Heart right ventricle (tissue), 16 donors: Measurements from ENCODE around the gene TBCCD1. TPM values are rescaled to one million over a fixed set of nuclear protein-coding genes. Genes with fewer than 3 reads are reported as not detected.

Experiments
- ATAC-seq, 8 donors: fragments of 200-7000 bp; cut with Tn5 transposase; one replicate each; pipeline ENCODE4 v1.9.1; 2020; ENCODE audit warnings: mild to moderate bottlenecking in 8 of 8, moderate library complexity in 8 of 8, moderate number of reproducible peaks in 1 of 8
- DNase-seq, 2 donors: peaks; one replicate each; pipeline ENCODE4 v3.0.0-alpha.2; 2020
- H3K27ac ChIP-seq, 10 donors: fragments of 200-600 bp; sonication (generic) in 2 of 10; one replicate each; pipeline versions ENCODE4 v1.5.0 to v1.8.0; 2020 to 2022; ENCODE audit warnings: mild to moderate bottlenecking in 3 of 10
- H3K27me3 ChIP-seq, 7 donors: fragments of 200-600 bp; one replicate each; pipeline ENCODE4 v1.8.0; 2021 to 2022; ENCODE audit warnings: mild to moderate bottlenecking in 2 of 7
- H3K36me3 ChIP-seq, 9 donors: fragments of 200-600 bp; sonication (generic) in 1 of 9; one replicate each; pipeline versions ENCODE4 v1.5.0 to v1.8.0; 2020 to 2022; ENCODE audit warnings: mild to moderate bottlenecking in 2 of 9
- H3K4me1 ChIP-seq, 9 donors: fragments of 200-600 bp; sonication (generic) in 1 of 9; one replicate each; pipeline versions ENCODE4 v1.5.0 to v1.8.0; 2020 to 2022; ENCODE audit warnings: mild to moderate bottlenecking in 4 of 9
- H3K4me3 ChIP-seq, 10 donors: fragments of 200-600 bp; sonication (generic) in 2 of 10; one replicate each; pipeline versions ENCODE4 v1.5.0 to v1.8.0; 2020 to 2022; ENCODE audit warnings: mild to moderate bottlenecking in 7 of 10, moderate library complexity in 2 of 10
- H3K9me3 ChIP-seq, 11 donors: fragments of 200-600 bp in 10 of 11; sonication (generic) in 2 of 11; one replicate each; pipeline versions ENCODE4 v1.5.0 to v1.8.0; 2013 to 2022; ENCODE audit warnings: mild to moderate bottlenecking in 2 of 11, control low read depth in 1 of 11, moderate library complexity in 1 of 11
- WGBS, 2 donors: extraction: QIAGEN DNeasy Blood & Tissue Kit; methylation state at CpG; one replicate each; pipeline ENCODE4 v1.1.7; 2013; ENCODE audit warnings: inconsistent platforms in 1 of 2; 5-methylcytosine and 5-hydroxymethylcytosine counted together
- intact Hi-C, 10 donors: fragments of 100-400 bp; cut with DNase I; formaldehyde crosslinking; loops; one replicate each; pipeline versions ENCODE4 v1.11.1 to v1.14.2; 2022
- polyA plus RNA-seq, 2 donors: library from polyadenylated mRNA; stranded (reverse); fragments of 200-250 nt; gene quantifications; one replicate each; pipeline ENCODE4 v1.2.3, GENCODE V29; 2013
- total RNA-seq, 10 donors: library from RNA; stranded (reverse); fragmentation: NEBNext Ultra II Directional in 3 of 10; extraction: Animal tissue kit (Norgen Biotek cat#: 25700) in 3 of 10; gene quantifications; one replicate each; pipeline versions ENCODE4 v1.2.1 to v1.2.4, GENCODE V29; 2021 to 2023
- TF ChIP-seq, protein P1 (sequence below), 9 donors: fragments of 200-600 bp; sonication (generic) in 2 of 9; IDR thresholded peaks; one replicate each; pipeline versions ENCODE4 v1.5.0 to v1.8.0; 2021 to 2022; ENCODE audit warnings: antibody characterized with exemption in 9 of 9, mild to moderate bottlenecking in 5 of 9, moderate library complexity in 1 of 9
- donor health status: Arrhythmogenic right ventricular cardiomyopathy.
- donor health status: ischemic (EF 13 %, LVEDD 7.1; RV severe dilation, severe dysfunction).
- donor health status: healthy with polysubstance abuse.
- donor health status: DM: no; HTN: yes; CAD: no.
- donor health status: DM: no; HTN: no; CAD: no.
- donor health status: ischemic (EF 25% LVEDD 6.9; RV normal size, moderate dysfunction).
- donor health status: ischemic (EF 25% LVEDD 5.7; RV mildly dilated, moderate dysfunction).
- donor health status: healthy.
- donor health status: DM: yes; HTN: yes; CAD: no.
- donor health status: Ischemic cardiomyopathy.
- donor health status: ischemic (EF 35%, LVEDD 5.7; RV mildly dilated, moderate dysfunction).
- donor health status: nonischemic (EF 11% LVEDD 7.7; RV severe dilation, severe dysfunction).
- donor health status: DM: yes; HTN: yes; CAD: no.
- donor health status: PGD.
- donor health status: ischemic (EF 29% LVEDD 5.4; RV normal size, mild dysfunction).
- donor health status: nonischemic (EF 23%, LVEDD 6.1; RV moderate dilation, normal function).

Gene TBCCD1
- total and polyA plus RNA-seq, 12 donors = 3.1 to 7.9 (median 6.7) TPM

DNA sequence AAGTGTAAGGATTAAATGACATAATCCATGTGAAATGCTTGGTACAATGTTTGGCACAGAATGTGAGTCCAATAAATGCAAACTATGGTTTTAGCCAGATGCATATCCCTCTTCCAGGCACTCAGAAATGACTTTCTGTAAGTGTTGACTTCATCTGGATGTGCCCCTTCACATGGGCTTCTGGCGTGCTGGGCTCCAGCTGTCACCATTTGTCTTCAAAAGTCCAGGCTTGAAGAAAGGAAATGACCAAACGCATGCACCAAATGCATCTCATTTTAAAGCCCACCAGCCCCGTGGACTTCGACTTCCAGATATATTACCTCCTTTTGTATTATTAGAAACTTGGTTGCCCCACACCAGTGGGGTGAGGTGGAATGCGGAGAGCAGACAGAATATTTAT, 46.7 kb downstream of the TBCCD1 start:
- H3K27ac ChIP-seq = no peak overlapping the region
- TF ChIP-seq, protein P1, sequence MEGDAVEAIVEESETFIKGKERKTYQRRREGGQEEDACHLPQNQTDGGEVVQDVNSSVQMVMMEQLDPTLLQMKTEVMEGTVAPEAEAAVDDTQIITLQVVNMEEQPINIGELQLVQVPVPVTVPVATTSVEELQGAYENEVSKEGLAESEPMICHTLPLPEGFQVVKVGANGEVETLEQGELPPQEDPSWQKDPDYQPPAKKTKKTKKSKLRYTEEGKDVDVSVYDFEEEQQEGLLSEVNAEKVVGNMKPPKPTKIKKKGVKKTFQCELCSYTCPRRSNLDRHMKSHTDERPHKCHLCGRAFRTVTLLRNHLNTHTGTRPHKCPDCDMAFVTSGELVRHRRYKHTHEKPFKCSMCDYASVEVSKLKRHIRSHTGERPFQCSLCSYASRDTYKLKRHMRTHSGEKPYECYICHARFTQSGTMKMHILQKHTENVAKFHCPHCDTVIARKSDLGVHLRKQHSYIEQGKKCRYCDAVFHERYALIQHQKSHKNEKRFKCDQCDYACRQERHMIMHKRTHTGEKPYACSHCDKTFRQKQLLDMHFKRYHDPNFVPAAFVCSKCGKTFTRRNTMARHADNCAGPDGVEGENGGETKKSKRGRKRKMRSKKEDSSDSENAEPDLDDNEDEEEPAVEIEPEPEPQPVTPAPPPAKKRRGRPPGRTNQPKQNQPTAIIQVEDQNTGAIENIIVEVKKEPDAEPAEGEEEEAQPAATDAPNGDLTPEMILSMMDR (IDR thresholded peaks at IDR 0.05) = no peak
- DNase-seq (no peak), ATAC-seq (no peak)
- H3K4me3 ChIP-seq = no peak overlapping the region
- 51 to 56% methylated on average over 5 of the region's 5 CpGs for WGBS, 2 donors
- peaks cover 0 to 15% (median 0%) of the 10 kb centered on the region in 7 donors for H3K27me3 ChIP-seq
- no peaks in the 10 kb centered on the region for H3K36me3 ChIP-seq
- H3K4me1 ChIP-seq = peaks cover 0 to 19% (median 0%) of the 10 kb centered on the region in 9 donors
- H3K9me3 ChIP-seq = peaks cover 0 to 7% (median 0%) of the 10 kb centered on the region in 11 donors
- intact Hi-C loops = no loop called here

- peaks cover 0 to 7% (median 0%) of the 10 kb centered on the region in 11 donors for H3K9me3 ChIP-seq
- intact Hi-C loops = no loop called here
- WGBS, 2 donors = 62 to 72% methylated on average over 6 of the region's 6 CpGs
- ATAC-seq (no peak), DNase-seq (no peak)
- H3K27me3 ChIP-seq = peaks cover 0 to 23% (median 0%) of the 10 kb centered on the region in 7 donors
- H3K4me3 ChIP-seq = no peak overlapping the region
- TF ChIP-seq, protein P1 (IDR thresholded peaks at IDR 0.05) = no peak
- H3K36me3 ChIP-seq = no peaks in the 10 kb centered on the region
- peak overlapping the region in 1 of 10 donors; percentile 60 for H3K27ac ChIP-seq
- peaks cover 0 to 22% (median 0%) of the 10 kb centered on the region in 9 donors for H3K4me1 ChIP-seq
These were observed 48.0 kb downstream of the TBCCD1 start for GRCh38 chr3:186519021-186519658.

- no peaks in the 10 kb centered on the region for H3K36me3 ChIP-seq
- 87 to 89% methylated on average over 4 of the region's 4 CpGs for WGBS, 2 donors
- H3K9me3 ChIP-seq = peaks cover 0 to 7% (median 0%) of the 10 kb centered on the region in 11 donors
- H3K27ac ChIP-seq = no peak overlapping the region
- peaks cover 0 to 21% (median 0%) of the 10 kb centered on the region in 7 donors for H3K27me3 ChIP-seq
- ATAC-seq (no peak), DNase-seq (no peak)
- intact Hi-C loops = no loop called here
- H3K4me1 ChIP-seq = peaks cover 0 to 22% (median 0%) of the 10 kb centered on the region in 9 donors
- no peak overlapping the region for H3K4me3 ChIP-seq
- TF ChIP-seq, protein P1 (IDR thresholded peaks at IDR 0.05) = no peak
These were observed 49.9 kb downstream of the TBCCD1 start for GRCh38 chr3:186517218-186517617.

GRCh38 chr3:186516646-186517045, 50.5 kb downstream of the TBCCD1 start:
- Histone ChIP-seq H3K27me3 (peaks cover 0 to 21% (median 0%) of the 10 kb centered on the region in 7 donors), H3K4me1 (peaks cover 0 to 22% (median 0%) of the 10 kb centered on the region in 9 donors), H3K36me3 (no peaks in the 10 kb centered on the region), H3K4me3 (no peak overlapping the region), H3K9me3 (peaks cover 0 to 7% (median 0%) of the 10 kb centered on the region in 11 donors), H3K27ac (no peak overlapping the region)
- no peak for DNase-seq
- TF ChIP-seq, protein P1 (IDR thresholded peaks at IDR 0.05) = no peak
- intact Hi-C loops = no loop called here
- no peak for ATAC-seq
- 94% methylated on average over 2 of the region's 2 CpGs for WGBS, 2 donors
